ENCODE results near the gene FCGR3A. TPM values are rescaled to one million over a fixed set of nuclear protein-coding genes. Genes with fewer than 3 reads are reported as not detected.
"Not testable (repeated sequence)": the region's sequence is repeated elsewhere in the genome, so short reads cannot be mapped to it uniquely, and the experiment has no call there.

Gene FCGR3A
- total RNA-seq, 1 donor from 2014 or later, result 23.0 TPM

GRCh38 chr1:161560960-161561715 lies 11.5 kb upstream of the FCGR3A start:
- DNase-seq; intact Hi-C loops (cut with DNase I): not testable (repeated sequence)
- ATAC-seq (ENCODE audit: poor library complexity), result peak; percentile 82

- ATAC-seq (ENCODE audit: poor library complexity); intact Hi-C loops (cut with DNase I); DNase-seq: not testable (repeated sequence)
These were observed 8.2 kb upstream of the FCGR3A start for GRCh38 chr1:161557506-161558450.

DNA sequence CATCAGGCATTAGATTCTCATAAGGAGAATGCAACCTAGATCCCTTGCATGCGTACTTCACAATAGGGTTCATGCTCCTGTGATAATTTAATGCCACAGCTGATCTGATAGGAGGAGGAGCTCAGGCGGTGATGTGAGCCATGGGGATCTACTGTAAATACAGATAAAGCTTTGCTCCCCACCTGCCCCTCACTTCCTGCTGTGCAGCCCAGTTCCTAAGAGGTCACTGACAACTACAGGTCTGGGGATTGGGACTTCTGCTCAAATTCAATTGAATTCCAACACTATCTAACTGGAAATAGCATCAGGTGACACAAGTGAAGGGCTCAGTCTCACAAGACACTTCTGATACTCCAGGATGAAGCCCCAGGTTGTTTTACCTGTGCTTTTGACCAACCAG lies 7.4 kb upstream of the FCGR3A start:
- intact Hi-C loops (cut with DNase I); ATAC-seq (ENCODE audit: poor library complexity); DNase-seq: not testable (repeated sequence)

GRCh38 chr1:161556143-161556542 lies 6.5 kb upstream of the FCGR3A start:
- intact Hi-C loops (cut with DNase I); DNase-seq; ATAC-seq (ENCODE audit: poor library complexity): not testable (repeated sequence)

DNA sequence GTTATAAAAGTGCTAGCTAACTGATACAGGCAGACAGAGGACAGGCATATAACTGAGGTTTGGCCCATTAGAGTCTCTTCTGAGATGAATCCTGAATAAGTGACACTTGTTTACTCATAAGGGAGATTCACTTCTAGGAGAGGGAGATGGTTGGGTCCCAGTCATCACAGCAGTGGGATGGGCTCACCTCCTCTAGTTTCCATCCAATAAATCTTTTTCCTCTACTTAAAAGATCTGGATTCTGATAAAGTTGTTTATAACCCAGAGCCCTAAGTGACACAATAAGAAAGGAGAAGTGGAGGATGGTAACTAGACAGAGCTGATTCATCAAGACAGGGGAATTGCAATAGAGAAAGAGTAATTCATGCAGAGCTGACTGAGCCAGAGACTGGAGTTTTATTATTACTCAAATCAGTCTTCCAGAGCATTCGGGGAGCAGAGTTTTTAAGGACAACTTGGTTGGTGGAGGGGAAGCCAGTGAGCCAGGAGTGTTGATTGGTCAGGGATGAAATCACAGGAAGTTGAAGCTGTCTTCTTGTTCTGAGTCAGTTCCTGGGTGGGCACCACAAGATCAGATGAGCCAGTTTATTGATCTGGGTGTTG lies 5.3 kb upstream of the FCGR3A start:
- intact Hi-C loops (cut with DNase I); DNase-seq: not testable (repeated sequence)
- peak; percentile 81 for ATAC-seq (ENCODE audit: poor library complexity)

- ATAC-seq (ENCODE audit: poor library complexity), result peak; percentile 50
- intact Hi-C loops (cut with DNase I); DNase-seq: not testable (repeated sequence)
These were observed 4.7 kb upstream of the FCGR3A start for GRCh38 chr1:161554340-161554739.

GRCh38 chr1:161553631-161554030 lies 4.0 kb upstream of the FCGR3A start:
- peak; percentile 34 for ATAC-seq (ENCODE audit: poor library complexity)
- DNase-seq; intact Hi-C loops (cut with DNase I): not testable (repeated sequence)

GRCh38 chr1:161550942-161551341 lies 1.3 kb upstream of the FCGR3A start:
- DNase-seq; intact Hi-C loops (cut with DNase I); ATAC-seq (ENCODE audit: poor library complexity): not testable (repeated sequence)

DNA sequence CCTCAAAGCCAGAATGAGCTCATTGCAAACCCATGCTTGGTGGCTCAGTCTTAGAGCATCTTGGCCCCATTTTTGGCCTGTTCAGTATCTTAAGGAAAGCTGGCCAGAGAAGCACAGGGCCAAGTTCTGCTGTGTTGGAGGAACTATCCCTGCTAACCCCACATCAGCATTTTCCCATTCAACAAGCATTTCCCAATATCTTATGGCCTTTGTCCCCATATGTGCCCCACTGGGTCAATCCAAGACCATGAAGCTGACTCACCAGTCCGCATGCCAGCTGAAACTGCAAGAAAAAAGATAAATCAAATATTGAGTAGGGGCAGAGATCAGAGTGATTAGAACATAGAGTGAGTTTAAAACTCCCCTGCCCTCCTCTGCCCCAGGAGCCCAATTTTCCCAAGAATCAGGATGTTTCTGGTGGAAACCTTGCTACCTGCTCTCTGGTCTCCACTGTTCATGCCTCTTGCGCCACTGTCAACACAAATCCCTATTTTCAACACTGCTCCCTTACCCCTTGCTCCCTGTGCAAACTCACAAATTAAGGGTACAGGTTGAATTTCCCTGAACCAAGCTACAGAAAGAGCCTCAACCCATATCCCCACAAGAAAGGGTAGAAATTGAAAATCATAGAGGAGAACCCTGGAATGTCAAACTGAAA lies 740 bp downstream of the FCGR3A start:
- DNase-seq; intact Hi-C loops (cut with DNase I): not testable (repeated sequence)
- peak; percentile 72 for ATAC-seq (ENCODE audit: poor library complexity)

GRCh38 chr1:161547995-161548741 lies 1.4 kb downstream of the FCGR3A start:
- intact Hi-C loops (cut with DNase I); ATAC-seq (ENCODE audit: poor library complexity); DNase-seq: not testable (repeated sequence)

DNA sequence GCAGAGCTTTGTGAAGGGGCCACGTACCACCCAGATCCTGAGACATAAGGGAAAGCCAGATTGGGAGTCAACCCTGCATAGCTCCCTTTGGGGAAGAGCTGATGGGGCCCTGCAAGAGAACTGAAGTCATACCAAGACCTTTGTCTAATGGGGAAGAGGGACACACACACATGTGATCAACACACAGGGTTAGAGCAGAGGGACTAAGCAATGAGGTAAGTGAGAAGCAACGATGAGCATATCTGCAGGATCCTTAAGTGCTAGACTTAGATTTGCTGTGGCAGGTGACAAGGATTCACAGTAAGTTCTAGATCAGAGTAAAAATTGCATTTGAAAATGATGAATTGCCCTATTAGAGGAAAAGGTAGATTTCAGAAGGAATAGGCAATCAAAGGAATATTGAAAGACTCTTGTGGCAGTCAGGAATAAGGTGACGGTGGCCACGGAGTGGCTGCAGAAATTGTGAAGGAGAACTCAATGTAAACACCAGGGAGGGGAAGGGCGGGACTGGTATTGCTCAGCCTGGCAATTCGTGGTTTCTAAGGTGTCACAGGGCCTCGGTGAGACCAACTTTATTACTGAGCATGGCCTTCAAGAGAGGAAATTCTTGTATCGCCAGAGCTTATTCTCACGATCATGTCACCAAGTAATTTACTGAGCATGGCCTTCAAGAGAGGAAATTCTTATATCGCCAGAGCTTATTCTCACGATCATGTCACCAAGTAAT lies 4.5 kb downstream of the FCGR3A start:
- ATAC-seq (ENCODE audit: poor library complexity); intact Hi-C loops (cut with DNase I): not testable (repeated sequence)
- peak; percentile 33 for DNase-seq

- ATAC-seq (ENCODE audit: poor library complexity); intact Hi-C loops (cut with DNase I); DNase-seq: not testable (repeated sequence)
These were observed 6.5 kb downstream of the FCGR3A start for GRCh38 chr1:161543125-161543524.

DNA sequence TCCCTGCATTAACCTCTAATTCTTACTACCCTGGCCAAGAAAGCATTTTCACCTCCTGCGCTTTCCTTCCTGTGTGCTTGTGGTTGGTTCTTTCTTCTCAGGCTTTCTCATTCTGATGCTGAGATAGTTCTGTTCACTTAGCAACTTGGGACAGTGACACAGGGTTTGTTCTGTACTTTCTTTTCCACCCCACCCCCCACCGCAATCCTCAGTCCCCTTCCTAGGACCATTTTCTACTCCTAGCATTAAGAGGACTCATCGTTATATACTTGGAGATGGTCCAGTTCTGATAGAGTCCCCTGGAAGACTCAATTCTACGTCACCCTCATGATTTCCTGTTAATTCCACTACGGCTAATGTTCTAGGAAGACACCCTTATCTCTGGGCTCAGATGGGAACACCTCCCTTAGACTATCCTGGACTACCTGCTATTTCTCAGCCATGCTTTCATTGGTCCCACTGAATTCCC lies 7.5 kb downstream of the FCGR3A start:
- DNase-seq; intact Hi-C loops (cut with DNase I); ATAC-seq (ENCODE audit: poor library complexity): not testable (repeated sequence)

- intact Hi-C loops (cut with DNase I), result not testable (repeated sequence)
These were observed 9.1 kb downstream of the FCGR3A start for GRCh38 chr1:161540570-161540960.

GRCh38 chr1:161539731-161540569 lies 9.7 kb downstream of the FCGR3A start:
- intact Hi-C loops (cut with DNase I), result not testable (repeated sequence)
- DNase-seq (peak; percentile 84), ATAC-seq (ENCODE audit: poor library complexity) (peak; percentile 82)

More at GRCh38 chr1:161540570-161540960, 9.1 kb downstream of the FCGR3A start:
- DNase-seq, result not testable (repeated sequence)
- peak; percentile 36 for ATAC-seq (ENCODE audit: poor library complexity)

GRCh38 chr1:161538925-161539479 lies 10.6 kb downstream of the FCGR3A start:
- DNase-seq; intact Hi-C loops (cut with DNase I); ATAC-seq (ENCODE audit: poor library complexity): not testable (repeated sequence)

Data from Right ventricle myocardium superior (tissue), 1 donor.